ENCODE results near the gene YWHAH. TPM values are rescaled to one million over a fixed set of nuclear protein-coding genes. Genes with fewer than 3 reads are reported as not detected.
A peak's percentile ranks its signal among the peaks of the same experiment; 100 is the strongest.

Gene YWHAH
- total RNA-seq, 2 experiments from 2014 or later = 113 to 145 TPM

DNA sequence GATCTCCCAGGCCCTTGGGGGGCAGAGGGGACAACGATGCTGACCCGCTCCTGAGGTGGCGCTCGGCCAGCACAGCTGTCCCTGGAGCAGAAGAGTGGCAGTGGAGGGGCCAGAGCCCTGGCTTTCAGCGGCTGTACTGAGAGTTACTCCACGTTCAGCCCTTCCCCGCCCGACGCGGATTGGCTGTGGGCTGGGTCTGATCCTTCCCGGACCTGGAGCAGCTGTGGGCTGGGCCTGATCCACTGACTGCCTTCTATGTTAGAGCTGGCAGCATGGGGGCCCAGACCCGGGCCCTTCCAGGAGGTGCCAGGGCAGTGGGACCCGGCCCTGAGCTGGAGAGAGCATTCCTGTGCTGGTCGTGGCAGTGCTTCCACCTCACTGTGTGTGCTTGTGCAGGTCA, 27.8 kb downstream of the YWHAH start:
- TF ChIP-seq, protein P1, sequence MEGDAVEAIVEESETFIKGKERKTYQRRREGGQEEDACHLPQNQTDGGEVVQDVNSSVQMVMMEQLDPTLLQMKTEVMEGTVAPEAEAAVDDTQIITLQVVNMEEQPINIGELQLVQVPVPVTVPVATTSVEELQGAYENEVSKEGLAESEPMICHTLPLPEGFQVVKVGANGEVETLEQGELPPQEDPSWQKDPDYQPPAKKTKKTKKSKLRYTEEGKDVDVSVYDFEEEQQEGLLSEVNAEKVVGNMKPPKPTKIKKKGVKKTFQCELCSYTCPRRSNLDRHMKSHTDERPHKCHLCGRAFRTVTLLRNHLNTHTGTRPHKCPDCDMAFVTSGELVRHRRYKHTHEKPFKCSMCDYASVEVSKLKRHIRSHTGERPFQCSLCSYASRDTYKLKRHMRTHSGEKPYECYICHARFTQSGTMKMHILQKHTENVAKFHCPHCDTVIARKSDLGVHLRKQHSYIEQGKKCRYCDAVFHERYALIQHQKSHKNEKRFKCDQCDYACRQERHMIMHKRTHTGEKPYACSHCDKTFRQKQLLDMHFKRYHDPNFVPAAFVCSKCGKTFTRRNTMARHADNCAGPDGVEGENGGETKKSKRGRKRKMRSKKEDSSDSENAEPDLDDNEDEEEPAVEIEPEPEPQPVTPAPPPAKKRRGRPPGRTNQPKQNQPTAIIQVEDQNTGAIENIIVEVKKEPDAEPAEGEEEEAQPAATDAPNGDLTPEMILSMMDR (conservative IDR thresholded peaks at IDR 0.05; ENCODE audit: low read length) = no peak
- no peak for TF ChIP-seq EZH2phosphoT487 (IDR thresholded peaks at IDR 0.05; ENCODE audit: borderline replicate concordance, low read depth, low read length)
- POLR2A ChIA-PET = interaction anchor here (0.6 to 0.7 kb wide), 3 partner anchors 65 to 504 kb away, joined by 3 read pairs; no protein-coding TSS in a partner anchor
- Histone ChIP-seq H2AFZ (ENCODE audit: low read length) (no peak overlapping the region), H3K4me2 (ENCODE audit: low read length) (no peak overlapping the region), H3K79me2 (ENCODE audit: insufficient read depth, low read depth, low read length) (no peaks in the 10 kb centered on the region), H4K20me1 (ENCODE audit: insufficient read depth, low read length) (no peaks in the 10 kb centered on the region), H3K4me1 (ENCODE audit: insufficient read depth, low read length, poor library complexity, severe bottlenecking) (peaks cover 15% of the 10 kb centered on the region), H3K36me3 (ENCODE audit: insufficient read depth, low read length) (no peaks in the 10 kb centered on the region), H3K4me3 (ENCODE audit: low read depth, low read length, poor library complexity, severe bottlenecking) (no peak overlapping the region), H3K27ac (ENCODE audit: low read depth, low read length, poor library complexity, severe bottlenecking) (no peak overlapping the region), H3K9me2 (ENCODE audit: insufficient read depth, low read length) (no peaks in the 10 kb centered on the region), H3K9me3 (ENCODE audit: low read length) (no peaks in the 10 kb centered on the region)
- no TSS peak for BruUV-seq (replicated peaks)
- intact Hi-C loops (cut with micrococcal nuclease; ENCODE audit: unreplicated experiment) = no loop called here
- CTCF ChIA-PET (ENCODE audit: unreplicated experiment) = no interaction called here
- no peak for DNase-seq (ENCODE audit: low spot score)

DNA sequence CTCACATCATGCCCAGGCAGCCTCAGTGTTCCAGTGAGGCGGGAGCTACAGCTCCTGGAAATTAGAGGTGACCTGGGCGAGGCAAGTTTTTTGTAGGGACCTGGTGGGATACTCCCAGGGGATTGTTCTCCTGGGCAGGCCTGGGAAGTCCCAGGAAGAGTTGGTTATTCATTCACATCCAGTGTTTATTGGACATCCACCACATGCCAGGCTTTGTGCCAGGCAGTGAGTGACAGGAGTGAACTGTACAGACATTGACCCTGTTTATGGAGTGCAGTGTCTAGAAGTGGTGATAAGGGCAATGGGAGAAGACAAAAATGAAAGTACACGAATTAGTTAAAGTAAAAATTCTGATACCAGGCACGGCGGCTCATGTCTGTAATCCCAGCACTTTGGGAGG, 29.4 kb downstream of the YWHAH start:
- Histone ChIP-seq H3K36me3 (ENCODE audit: insufficient read depth, low read length) (no peaks in the 10 kb centered on the region), H3K79me2 (ENCODE audit: insufficient read depth, low read depth, low read length) (no peaks in the 10 kb centered on the region), H3K27ac (ENCODE audit: low read depth, low read length, poor library complexity, severe bottlenecking) (no peak overlapping the region), H4K20me1 (ENCODE audit: insufficient read depth, low read length) (no peaks in the 10 kb centered on the region), H3K9me2 (ENCODE audit: insufficient read depth, low read length) (no peaks in the 10 kb centered on the region), H3K9me3 (ENCODE audit: low read length) (no peaks in the 10 kb centered on the region), H3K4me1 (ENCODE audit: insufficient read depth, low read length, poor library complexity, severe bottlenecking) (peaks cover 25% of the 10 kb centered on the region), H2AFZ (ENCODE audit: low read length) (no peak overlapping the region), H3K4me2 (ENCODE audit: low read length) (no peak overlapping the region), H3K4me3 (ENCODE audit: low read depth, low read length, poor library complexity, severe bottlenecking) (no peak overlapping the region)
- no TSS peak for BruUV-seq (replicated peaks)
- POLR2A ChIA-PET = no interaction called here
- intact Hi-C loops (cut with micrococcal nuclease; ENCODE audit: unreplicated experiment) = no loop called here
- TF ChIP-seq, protein P1 (conservative IDR thresholded peaks at IDR 0.05; ENCODE audit: low read length) = no peak
- DNase-seq (ENCODE audit: low spot score) = no peak
- CTCF ChIA-PET (ENCODE audit: unreplicated experiment) = no interaction called here

DNA sequence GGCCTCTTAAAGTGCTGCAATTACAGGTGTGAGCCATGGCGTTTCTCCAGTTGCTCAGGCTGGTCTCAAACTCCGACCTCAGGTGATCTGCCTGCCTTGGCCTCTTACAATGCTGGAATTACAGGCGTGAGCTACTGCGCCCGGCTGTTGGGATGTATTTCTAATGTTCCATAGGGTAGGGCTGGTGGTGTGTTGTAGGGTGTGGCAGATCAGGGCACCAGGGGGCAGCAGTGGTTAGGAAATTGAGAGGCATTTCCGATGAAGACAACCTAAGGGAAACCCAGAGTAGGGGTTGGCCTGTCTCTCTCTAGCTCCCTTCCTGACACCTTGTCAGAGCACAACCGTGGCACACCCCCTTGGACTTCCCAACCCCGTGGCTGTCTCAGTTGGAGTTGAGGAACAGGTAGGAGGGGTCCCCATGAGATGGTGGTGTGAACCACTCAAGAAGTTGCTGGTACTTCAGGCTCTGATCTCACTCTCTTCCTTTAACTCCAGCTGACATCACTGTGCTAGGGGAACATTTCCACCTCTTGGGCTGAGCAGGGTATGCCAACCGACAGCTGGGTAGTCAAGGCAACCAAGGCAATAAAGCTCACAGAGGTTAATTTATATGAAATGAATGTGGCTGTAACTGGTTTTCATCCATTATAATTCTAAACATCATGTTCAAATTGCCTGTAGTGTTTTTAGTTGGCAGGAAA, 33.0 kb downstream of the YWHAH start:
- POLR2A ChIA-PET = interaction anchor here (0.7 kb wide), 1 partner anchor 139 kb away, joined by 3 read pairs; no protein-coding TSS in a partner anchor
- Histone ChIP-seq H3K9me2 (ENCODE audit: insufficient read depth, low read length) (no peaks in the 10 kb centered on the region), H3K4me3 (ENCODE audit: low read depth, low read length, poor library complexity, severe bottlenecking) (no peak overlapping the region), H4K20me1 (ENCODE audit: insufficient read depth, low read length) (no peaks in the 10 kb centered on the region), H3K4me2 (ENCODE audit: low read length) (no peak overlapping the region), H3K9me3 (ENCODE audit: low read length) (no peaks in the 10 kb centered on the region), H3K4me1 (ENCODE audit: insufficient read depth, low read length, poor library complexity, severe bottlenecking) (peaks cover 10% of the 10 kb centered on the region), H3K27ac (ENCODE audit: low read depth, low read length, poor library complexity, severe bottlenecking) (no peak overlapping the region), H2AFZ (ENCODE audit: low read length) (peak overlapping the region; percentile 60; the same call in 1 of the 2 replicates), H3K36me3 (ENCODE audit: insufficient read depth, low read length) (no peaks in the 10 kb centered on the region), H3K79me2 (ENCODE audit: insufficient read depth, low read depth, low read length) (no peaks in the 10 kb centered on the region)
- CTCF ChIA-PET (ENCODE audit: unreplicated experiment) = interaction anchor here (0.6 to 0.9 kb wide), 2 partner anchors 20 to 289 kb away, joined by 3 read pairs; no protein-coding TSS in a partner anchor
- intact Hi-C loops (cut with micrococcal nuclease; ENCODE audit: unreplicated experiment) = loop anchor here (1.0 to 5.0 kb wide), 2 partner anchors 104 to 495 kb away; partner anchors contain the start of gene FBXO7
- TF ChIP-seq, protein P1 (conservative IDR thresholded peaks at IDR 0.05; ENCODE audit: low read length) = peak; percentile 91
- TF ChIP-seq EZH2phosphoT487 (IDR thresholded peaks at IDR 0.05; ENCODE audit: borderline replicate concordance, low read depth, low read length) = no peak
- DNase-seq (ENCODE audit: low spot score) = peak; percentile 76
- BruUV-seq (replicated peaks) = no TSS peak
